ENCODE results near the gene SHISA7.

DNA sequence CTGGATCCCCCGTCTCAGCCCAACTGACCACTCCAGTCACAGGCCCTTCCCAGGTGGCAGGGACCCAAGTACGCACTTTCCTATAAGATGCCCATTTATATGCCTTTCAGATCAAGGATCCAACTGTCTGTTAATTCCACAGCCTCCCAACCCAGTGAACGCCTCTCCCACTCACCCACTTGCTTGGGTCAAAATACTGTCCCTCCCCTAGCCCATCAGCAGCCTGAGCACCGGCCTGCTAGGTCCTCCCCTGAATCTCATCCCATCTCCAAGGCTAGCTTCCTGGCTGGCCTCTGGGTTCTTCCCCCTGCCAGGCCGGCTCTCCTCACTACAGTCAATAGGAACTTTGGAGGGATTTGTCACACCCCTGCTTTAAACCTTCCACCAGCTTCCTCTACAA, 37.5 kb downstream of the SHISA7 start:
- no peak for TF ChIP-seq YY1 (IDR thresholded peaks at IDR 0.05; ENCODE audit: low read depth)
- TF ChIP-seq, protein P1, sequence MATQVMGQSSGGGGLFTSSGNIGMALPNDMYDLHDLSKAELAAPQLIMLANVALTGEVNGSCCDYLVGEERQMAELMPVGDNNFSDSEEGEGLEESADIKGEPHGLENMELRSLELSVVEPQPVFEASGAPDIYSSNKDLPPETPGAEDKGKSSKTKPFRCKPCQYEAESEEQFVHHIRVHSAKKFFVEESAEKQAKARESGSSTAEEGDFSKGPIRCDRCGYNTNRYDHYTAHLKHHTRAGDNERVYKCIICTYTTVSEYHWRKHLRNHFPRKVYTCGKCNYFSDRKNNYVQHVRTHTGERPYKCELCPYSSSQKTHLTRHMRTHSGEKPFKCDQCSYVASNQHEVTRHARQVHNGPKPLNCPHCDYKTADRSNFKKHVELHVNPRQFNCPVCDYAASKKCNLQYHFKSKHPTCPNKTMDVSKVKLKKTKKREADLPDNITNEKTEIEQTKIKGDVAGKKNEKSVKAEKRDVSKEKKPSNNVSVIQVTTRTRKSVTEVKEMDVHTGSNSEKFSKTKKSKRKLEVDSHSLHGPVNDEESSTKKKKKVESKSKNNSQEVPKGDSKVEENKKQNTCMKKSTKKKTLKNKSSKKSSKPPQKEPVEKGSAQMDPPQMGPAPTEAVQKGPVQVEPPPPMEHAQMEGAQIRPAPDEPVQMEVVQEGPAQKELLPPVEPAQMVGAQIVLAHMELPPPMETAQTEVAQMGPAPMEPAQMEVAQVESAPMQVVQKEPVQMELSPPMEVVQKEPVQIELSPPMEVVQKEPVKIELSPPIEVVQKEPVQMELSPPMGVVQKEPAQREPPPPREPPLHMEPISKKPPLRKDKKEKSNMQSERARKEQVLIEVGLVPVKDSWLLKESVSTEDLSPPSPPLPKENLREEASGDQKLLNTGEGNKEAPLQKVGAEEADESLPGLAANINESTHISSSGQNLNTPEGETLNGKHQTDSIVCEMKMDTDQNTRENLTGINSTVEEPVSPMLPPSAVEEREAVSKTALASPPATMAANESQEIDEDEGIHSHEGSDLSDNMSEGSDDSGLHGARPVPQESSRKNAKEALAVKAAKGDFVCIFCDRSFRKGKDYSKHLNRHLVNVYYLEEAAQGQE (IDR thresholded peaks at IDR 0.05; ENCODE audit: low read depth): no peak
- TF ChIP-seq EP300 (IDR thresholded peaks at IDR 0.05; ENCODE audit: borderline replicate concordance): no peak
- TF ChIP-seq RAD21 (IDR thresholded peaks at IDR 0.05; ENCODE audit: low read depth): no peak

Data from Ishikawa (cell line).